HS-5 (cell line): ENCODE measurements around the gene PDZD8.
"Not testable (repeated sequence)": the region's sequence is repeated elsewhere in the genome, so short reads cannot be mapped to it uniquely, and the experiment has no call there.

Experiments used
- DNase-seq: peaks from one replicate; pipeline ENCODE4 v3.0.0-alpha.2; 2012; ENCODE audit warnings: low read depth

Gene PDZD8

GRCh38 chr10:117290872-117291271 lies 84.4 kb downstream of the PDZD8 start:
- DNase-seq: not testable (repeated sequence)

GRCh38 chr10:117284716-117285494 lies 90.3 kb downstream of the PDZD8 start:
- DNase-seq: no peak

- DNase-seq: no peak
Observed at GRCh38 chr10:117277675-117278074, 97.6 kb downstream of the PDZD8 start.

- DNase-seq: no peak
Observed at GRCh38 chr10:117275121-117275520, 100.1 kb downstream of the PDZD8 start.

- DNase-seq: no peak
Observed at GRCh38 chr10:117274509-117274908, 100.7 kb downstream of the PDZD8 start.

GRCh38 chr10:117273980-117274379 lies 101.3 kb downstream of the PDZD8 start:
- DNase-seq: no peak

GRCh38 chr10:117272195-117273076 lies 102.8 kb downstream of the PDZD8 start:
- no peak for DNase-seq

GRCh38 chr10:117271427-117271826 lies 103.8 kb downstream of the PDZD8 start:
- peak; percentile 24 for DNase-seq

GRCh38 chr10:117268907-117269306 lies 106.3 kb downstream of the PDZD8 start:
- DNase-seq: no peak

- DNase-seq: no peak
Observed at GRCh38 chr10:117268258-117268657, 107.0 kb downstream of the PDZD8 start.

- no peak for DNase-seq
Observed at GRCh38 chr10:117266812-117267211, 108.4 kb downstream of the PDZD8 start.

GRCh38 chr10:117266400-117266799 lies 108.8 kb downstream of the PDZD8 start:
- DNase-seq: no peak

GRCh38 chr10:117264782-117265181 lies 110.5 kb downstream of the PDZD8 start:
- no peak for DNase-seq

GRCh38 chr10:117262903-117263293 lies 112.3 kb downstream of the PDZD8 start:
- DNase-seq: no peak

- no peak for DNase-seq
Observed at GRCh38 chr10:117262291-117262902, 112.8 kb downstream of the PDZD8 start.

- DNase-seq: no peak
Observed at GRCh38 chr10:117261501-117261900, 113.7 kb downstream of the PDZD8 start.

GRCh38 chr10:117260084-117260483 lies 115.2 kb downstream of the PDZD8 start:
- no peak for DNase-seq

GRCh38 chr10:117259279-117259678 lies 116.0 kb downstream of the PDZD8 start:
- no peak for DNase-seq

- DNase-seq: no peak
Observed at GRCh38 chr10:117257721-117258120, 117.5 kb downstream of the PDZD8 start.

GRCh38 chr10:117256910-117257309 lies 118.3 kb downstream of the PDZD8 start:
- no peak for DNase-seq

- no peak for DNase-seq
Observed at GRCh38 chr10:117255835-117256460, 119.3 kb downstream of the PDZD8 start.
